Muscle layer of duodenum (tissue), 2 donors: ENCODE measurements around the gene TCEANC2.

Experiments used
- H3K27ac ChIP-seq: one replicate; pipeline ENCODE4 v1.7.0; 2013; ENCODE audit warnings: mild to moderate bottlenecking, low read length
- H3K27me3 ChIP-seq: one replicate; pipeline ENCODE4 v1.7.0; 2013; ENCODE audit warnings: low read depth, mild to moderate bottlenecking, control low read depth, low read length
- H3K36me3 ChIP-seq, 2 donors: one replicate each; pipeline ENCODE4 v1.7.0; 2013; ENCODE audit warnings: low read length in 2 of 2, control low read depth in 1 of 2, mild to moderate bottlenecking in 1 of 2; ENCODE audit not compliant: insufficient read depth in 2 of 2, control insufficient read depth in 1 of 2
- H3K4me1 ChIP-seq, 2 donors: one replicate each; pipeline ENCODE4 v1.7.0; 2013; ENCODE audit warnings: low read length in 2 of 2, mild to moderate bottlenecking in 2 of 2, control low read depth in 1 of 2, moderate library complexity in 1 of 2; ENCODE audit not compliant: insufficient read depth in 2 of 2, control insufficient read depth in 1 of 2
- H3K4me3 ChIP-seq, 2 donors: one replicate each; pipeline ENCODE4 v1.7.0; 2013; ENCODE audit warnings: low read length in 2 of 2, low read depth in 1 of 2, mild to moderate bottlenecking in 1 of 2
- H3K9me3 ChIP-seq, 2 donors: one replicate each; pipeline ENCODE4 v1.7.0; 2013; ENCODE audit warnings: low read length in 2 of 2, control low read depth in 1 of 2, mild to moderate bottlenecking in 1 of 2; ENCODE audit not compliant: control insufficient read depth in 1 of 2
- donor health status: healthy.

TCEANC2 gene

DNA sequence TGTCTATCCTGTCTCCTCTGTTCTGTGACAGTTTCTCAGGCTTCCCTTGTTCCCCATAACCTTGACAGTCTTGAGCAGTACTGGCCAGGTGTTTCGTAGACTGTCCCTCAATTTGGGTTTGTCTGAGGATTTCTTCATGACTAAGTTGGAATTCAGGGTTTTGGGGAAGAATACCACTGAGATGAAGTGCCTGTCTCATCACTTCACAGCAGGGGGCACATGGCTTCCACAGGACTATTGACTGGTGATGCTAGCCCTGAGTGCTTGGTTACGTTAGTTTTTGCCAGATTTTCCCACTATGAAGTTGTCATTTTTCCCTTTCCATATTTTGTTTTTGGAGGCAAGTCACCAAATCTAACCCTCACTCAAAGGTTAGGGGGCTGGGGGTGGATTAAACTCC lies 53.7 kb downstream of the TCEANC2 start:
- no peaks in the 10 kb centered on the region for H3K9me3 ChIP-seq

DNA sequence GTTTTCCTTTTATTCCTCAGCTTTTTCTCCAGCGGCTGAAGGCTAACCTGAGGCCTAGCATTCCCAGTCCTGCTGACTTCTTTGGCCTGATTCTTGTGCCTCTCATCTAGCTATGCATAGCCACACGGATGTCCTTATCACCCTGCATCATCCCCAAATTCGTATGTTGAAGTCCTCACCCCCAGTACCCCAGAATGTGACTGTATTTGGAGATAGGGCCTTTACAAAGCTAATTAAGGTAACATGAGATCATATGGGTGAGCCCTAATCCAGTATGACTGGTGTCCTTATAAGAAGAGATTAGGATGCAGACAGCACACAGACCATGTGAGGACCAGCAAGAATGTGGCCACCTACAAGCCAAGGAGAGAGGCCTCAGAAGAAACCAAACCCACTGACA lies 54.7 kb downstream of the TCEANC2 start:
- Histone ChIP-seq H3K4me3 (no peak overlapping the region), H3K4me1 (no peaks in the 10 kb centered on the region), H3K9me3 (no peaks in the 10 kb centered on the region), H3K27me3 (no peaks in the 10 kb centered on the region), H3K36me3 (no peaks in the 10 kb centered on the region), H3K27ac (no peak overlapping the region)

More for the DNA sequence above, 53.7 kb downstream of the TCEANC2 start:
- H3K27me3 ChIP-seq, result no peaks in the 10 kb centered on the region
- no peaks in the 10 kb centered on the region for H3K36me3 ChIP-seq
- H3K4me1 ChIP-seq, result no peaks in the 10 kb centered on the region
- no peak overlapping the region for H3K4me3 ChIP-seq
- no peak overlapping the region for H3K27ac ChIP-seq

DNA sequence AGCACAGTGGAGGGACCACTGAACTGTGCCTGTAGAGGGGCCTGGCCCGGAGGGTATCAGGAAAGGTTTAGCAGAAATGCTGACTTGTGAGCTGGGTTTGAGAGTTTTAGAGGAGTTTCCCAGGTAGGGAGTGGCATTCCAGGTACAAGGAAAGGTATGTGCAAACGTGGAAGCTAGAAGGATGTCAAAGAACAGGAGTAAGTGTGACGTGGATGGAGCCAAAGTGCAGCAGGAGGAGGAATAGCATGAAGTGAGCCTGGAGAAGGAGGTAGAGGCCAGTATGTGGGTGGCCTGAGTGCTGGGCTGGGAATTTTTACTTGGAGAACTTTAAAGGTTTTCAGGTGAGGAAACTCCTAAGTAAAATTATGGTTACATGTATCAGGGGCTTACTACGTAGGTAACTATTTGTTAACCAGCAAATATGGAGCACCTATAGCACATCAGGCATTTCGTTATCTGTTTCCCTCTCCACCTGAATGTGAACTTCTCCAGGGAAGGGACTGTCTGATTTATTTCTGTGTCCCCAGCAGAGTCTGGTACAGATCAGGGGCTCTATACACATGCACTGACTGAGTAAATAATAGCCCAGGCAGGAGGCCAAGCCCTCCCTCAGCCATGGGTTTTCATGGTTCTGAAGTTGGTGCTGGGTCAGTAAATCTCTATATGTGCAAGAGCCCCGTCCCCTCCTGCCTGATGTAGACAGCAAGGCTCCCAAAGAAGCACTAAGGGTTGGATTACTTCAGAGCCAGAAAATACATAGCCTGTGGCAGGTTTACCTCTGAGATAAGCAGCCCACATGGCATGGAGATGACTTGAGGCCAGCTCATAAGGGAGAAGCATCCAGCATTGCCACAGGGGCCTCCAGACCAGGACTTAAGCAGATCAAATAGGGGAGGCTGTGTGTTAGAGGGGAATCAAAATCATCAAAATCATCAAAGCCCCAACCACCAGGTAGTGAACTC lies 56.0 kb downstream of the TCEANC2 start:
- Histone ChIP-seq H3K27ac (no peak overlapping the region), H3K27me3 (no peaks in the 10 kb centered on the region), H3K4me1 (no peaks in the 10 kb centered on the region), H3K9me3 (no peaks in the 10 kb centered on the region), H3K36me3 (no peaks in the 10 kb centered on the region), H3K4me3 (no peak overlapping the region)

DNA sequence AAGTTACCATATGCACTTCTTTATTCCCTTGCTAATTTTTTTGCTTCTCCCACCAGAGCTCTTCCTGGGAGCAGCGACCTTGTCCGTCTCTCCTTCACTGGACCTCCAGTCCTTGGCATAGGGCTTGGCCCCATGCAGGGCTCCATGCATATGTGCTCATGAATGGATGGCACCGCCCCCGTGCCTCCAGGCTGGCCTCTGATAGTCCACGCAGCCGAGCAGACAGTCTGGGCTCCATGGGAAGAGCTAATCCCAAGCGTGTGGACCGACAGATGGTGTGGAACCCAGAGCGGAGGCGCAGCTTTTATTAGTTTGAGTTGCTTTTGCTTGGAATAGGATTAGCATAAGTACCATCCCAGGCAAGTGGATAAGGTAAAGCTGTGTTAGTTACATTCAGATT lies 57.6 kb downstream of the TCEANC2 start:
- Histone ChIP-seq H3K4me3 (no peak overlapping the region), H3K4me1 (no peaks in the 10 kb centered on the region), H3K27me3 (no peaks in the 10 kb centered on the region), H3K9me3 (no peaks in the 10 kb centered on the region), H3K27ac (no peak overlapping the region), H3K36me3 (no peaks in the 10 kb centered on the region)

DNA sequence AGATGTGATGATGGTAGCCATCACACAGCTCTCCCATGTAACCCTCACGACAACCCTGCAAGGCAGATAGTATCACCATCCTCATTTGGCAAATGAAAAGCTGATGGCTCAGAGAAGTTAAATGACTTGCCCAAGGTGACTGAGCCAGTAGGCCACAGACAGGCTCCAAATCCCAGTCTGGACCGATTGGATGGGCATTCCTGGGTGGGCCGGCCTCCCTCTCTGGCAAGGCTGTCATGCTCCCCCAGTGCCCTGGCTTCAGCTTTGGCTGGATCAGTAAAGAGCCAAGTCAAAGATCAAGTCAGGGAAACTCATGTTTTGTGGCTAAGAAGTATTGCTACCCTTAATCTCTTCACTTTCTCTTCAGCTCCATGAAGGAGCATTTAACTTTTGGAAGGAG lies 58.2 kb downstream of the TCEANC2 start:
- Histone ChIP-seq H3K4me1 (no peaks in the 10 kb centered on the region), H3K9me3 (no peaks in the 10 kb centered on the region), H3K36me3 (no peaks in the 10 kb centered on the region), H3K4me3 (no peak overlapping the region), H3K27me3 (no peaks in the 10 kb centered on the region), H3K27ac (no peak overlapping the region)

DNA sequence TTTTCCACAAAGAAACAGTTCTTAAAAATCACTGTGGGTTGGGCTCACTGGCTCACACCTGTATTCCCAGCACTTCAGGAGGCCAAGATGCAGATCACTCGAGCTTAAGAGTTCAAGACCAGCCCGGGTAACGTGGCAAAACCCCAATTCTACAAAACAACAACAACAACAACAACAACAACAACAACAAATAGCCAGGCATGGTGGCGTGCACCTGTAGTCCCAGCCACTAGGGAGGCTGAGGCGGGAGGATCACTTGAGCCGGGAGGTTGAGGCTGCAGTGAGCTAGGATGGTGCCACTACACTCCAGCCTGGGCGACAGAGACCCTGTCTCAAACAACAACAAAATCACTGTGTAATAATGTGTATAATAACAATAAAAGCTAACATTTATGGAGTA lies 58.6 kb downstream of the TCEANC2 start:
- Histone ChIP-seq H3K9me3 (no peaks in the 10 kb centered on the region), H3K4me1 (no peaks in the 10 kb centered on the region), H3K27me3 (no peaks in the 10 kb centered on the region), H3K4me3 (no peak overlapping the region), H3K36me3 (no peaks in the 10 kb centered on the region), H3K27ac (no peak overlapping the region)

DNA sequence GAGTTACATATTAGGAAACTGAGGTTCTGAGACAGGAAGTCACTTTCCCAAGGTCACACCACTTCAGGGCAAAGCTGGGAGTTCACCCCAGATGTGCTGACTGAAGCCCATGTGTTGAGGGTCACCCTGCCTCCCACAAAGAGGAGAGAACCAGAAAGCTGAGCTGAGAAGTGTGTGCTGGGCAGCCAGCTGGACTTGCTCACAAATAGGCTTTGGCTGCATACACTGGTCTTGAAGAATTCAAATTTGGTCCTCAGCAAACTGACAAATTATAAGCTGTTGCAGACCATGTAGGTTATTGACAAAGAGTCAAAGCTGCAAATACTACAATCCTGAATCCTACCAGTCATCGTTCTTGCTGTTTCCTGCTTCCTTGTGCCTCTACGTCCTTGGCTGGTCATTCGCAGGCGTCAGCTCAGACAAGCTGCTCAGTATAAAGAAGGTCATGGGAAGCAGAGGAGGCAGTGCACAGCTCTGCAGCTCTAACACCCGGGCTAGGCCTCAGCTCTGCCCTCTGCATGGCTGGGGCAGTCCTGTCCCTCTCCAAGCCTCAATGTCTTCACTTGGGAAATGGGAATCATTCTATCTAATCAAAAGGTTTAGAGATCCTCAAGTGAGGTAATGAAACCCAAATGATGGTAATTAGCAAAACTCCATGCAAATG lies 59.4 kb downstream of the TCEANC2 start:
- Histone ChIP-seq H3K27ac (no peak overlapping the region), H3K36me3 (no peaks in the 10 kb centered on the region), H3K9me3 (no peaks in the 10 kb centered on the region), H3K4me1 (no peaks in the 10 kb centered on the region), H3K27me3 (no peaks in the 10 kb centered on the region), H3K4me3 (no peak overlapping the region)

DNA sequence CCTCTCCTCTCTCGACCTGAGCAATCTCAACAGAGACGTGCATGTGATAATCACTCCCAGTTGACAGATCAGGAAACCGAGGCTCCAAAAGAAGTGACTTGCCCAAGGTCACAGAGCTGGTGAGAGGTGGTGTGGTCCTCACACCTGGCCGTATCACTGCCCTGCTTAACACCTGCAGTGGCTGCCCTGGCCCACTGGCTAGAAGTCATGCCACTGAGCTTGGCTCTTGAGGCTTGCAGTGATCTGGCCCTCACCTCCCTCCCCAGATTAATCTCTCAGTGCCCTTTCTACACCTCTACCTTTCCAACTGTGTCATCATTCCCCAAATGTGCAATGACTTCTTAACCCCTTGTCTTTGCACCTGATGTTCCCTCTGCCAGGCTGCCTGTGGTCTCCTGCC lies 60.6 kb downstream of the TCEANC2 start:
- Histone ChIP-seq H3K4me3 (no peak overlapping the region), H3K4me1 (no peaks in the 10 kb centered on the region), H3K27ac (no peak overlapping the region), H3K27me3 (no peaks in the 10 kb centered on the region), H3K36me3 (no peaks in the 10 kb centered on the region), H3K9me3 (no peaks in the 10 kb centered on the region)

DNA sequence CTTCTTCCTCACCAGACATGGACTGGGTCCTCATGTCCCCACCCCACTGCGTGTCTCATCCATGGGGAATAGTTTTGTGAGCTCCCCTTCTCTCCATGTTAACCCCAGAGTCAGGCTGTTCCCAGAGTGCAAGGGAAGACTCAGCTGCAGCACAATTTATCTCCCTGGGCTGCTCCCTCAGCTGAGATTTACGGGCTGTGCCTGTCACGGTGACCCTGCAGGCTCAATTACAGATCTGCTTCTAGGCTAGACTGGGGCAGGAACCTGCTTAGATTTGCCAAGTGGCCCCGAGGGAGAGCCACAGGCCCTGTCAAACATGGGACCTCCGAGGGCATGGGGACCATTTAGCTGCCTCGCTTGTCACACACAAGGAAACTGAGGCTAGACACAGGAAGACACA lies 61.5 kb downstream of the TCEANC2 start:
- H3K4me3 ChIP-seq, result no peak overlapping the region
- no peaks in the 10 kb centered on the region for H3K27me3 ChIP-seq
- no peaks in the 10 kb centered on the region for H3K9me3 ChIP-seq
- H3K27ac ChIP-seq, result no peak overlapping the region
- H3K36me3 ChIP-seq, result no peaks in the 10 kb centered on the region
- H3K4me1 ChIP-seq, result no peaks in the 10 kb centered on the region

DNA sequence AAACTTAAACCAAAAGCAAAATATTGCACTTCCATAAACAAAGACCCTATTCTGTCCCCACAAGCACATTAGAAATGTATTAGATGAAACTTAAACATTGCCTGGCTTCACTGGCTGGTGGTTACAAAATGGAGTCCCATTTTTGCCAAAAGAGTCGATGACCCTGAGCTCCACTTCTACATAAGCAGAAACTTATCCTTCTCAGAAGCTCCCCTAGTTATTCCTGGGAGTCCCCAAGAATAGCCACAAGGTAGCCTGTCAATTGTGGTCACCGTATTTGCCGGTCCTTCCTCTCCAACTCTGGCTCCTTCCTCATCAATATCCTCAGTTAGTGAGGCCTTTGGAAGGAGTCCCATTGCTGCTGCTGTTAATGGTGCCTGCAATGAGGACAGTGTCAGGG lies 62.1 kb downstream of the TCEANC2 start:
- Histone ChIP-seq H3K27me3 (no peaks in the 10 kb centered on the region), H3K4me3 (no peak overlapping the region), H3K27ac (no peak overlapping the region), H3K4me1 (no peaks in the 10 kb centered on the region), H3K36me3 (no peaks in the 10 kb centered on the region), H3K9me3 (no peaks in the 10 kb centered on the region)

DNA sequence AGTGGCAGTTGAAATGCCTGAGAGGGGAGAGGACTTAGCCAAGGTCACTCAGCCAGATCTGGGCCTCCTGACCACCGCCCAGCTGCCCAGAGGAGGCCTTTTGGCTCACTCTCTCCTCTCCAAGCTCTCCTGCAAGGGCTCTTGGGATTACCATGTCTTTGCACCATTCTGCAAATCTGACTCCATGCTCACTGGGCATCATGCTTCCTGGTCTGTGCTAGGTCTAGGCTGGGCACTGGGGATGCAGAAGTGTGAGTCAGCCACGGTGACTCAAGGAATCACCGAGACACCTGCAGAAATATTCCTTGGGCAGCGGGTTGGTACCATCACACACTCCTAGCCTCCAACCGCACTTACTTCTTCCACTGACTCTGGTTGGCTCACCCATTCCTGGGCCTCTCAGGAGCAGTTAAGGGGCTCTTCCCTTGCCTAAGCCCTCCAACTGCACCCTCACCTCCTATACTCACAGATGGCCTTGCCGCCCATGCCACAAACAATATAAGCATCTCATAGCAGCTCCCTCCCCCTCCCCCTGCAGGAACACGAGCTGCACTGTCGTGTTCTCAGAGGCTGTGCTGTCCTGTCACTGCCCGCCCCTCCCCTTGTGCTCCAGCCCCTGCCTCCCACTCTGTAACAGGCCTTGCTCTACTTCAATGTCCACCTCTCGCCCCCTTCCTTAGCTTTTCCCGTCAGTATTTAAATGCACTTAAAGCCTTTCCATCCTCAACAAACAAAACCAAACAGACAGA lies 64.6 kb downstream of the TCEANC2 start:
- Histone ChIP-seq H3K4me1 (no peaks in the 10 kb centered on the region), H3K4me3 (no peak overlapping the region), H3K27me3 (no peaks in the 10 kb centered on the region), H3K27ac (no peak overlapping the region), H3K36me3 (no peaks in the 10 kb centered on the region), H3K9me3 (no peaks in the 10 kb centered on the region)
